ENCODE measurements around the gene CCDC192.

Gene CCDC192

GRCh38 chr5:127892467-127893207 is 189.4 kb downstream of the CCDC192 start:
- peak; percentile 82 for DNase-seq

- DNase-seq, result no peak
Measured at GRCh38 chr5:127893232-127893631, 190.0 kb downstream of the CCDC192 start.

GRCh38 chr5:127894461-127894860 is 191.3 kb downstream of the CCDC192 start:
- DNase-seq, result no peak

GRCh38 chr5:127898551-127899213 is 195.5 kb downstream of the CCDC192 start:
- DNase-seq, result peak; percentile 32

GRCh38 chr5:127899214-127899610 is 196.0 kb downstream of the CCDC192 start:
- DNase-seq, result no peak

GRCh38 chr5:127906562-127907204 is 203.5 kb downstream of the CCDC192 start:
- DNase-seq, result no peak

GRCh38 chr5:127907907-127908306 is 204.7 kb downstream of the CCDC192 start:
- no peak for DNase-seq

GRCh38 chr5:127909066-127909465 is 205.9 kb downstream of the CCDC192 start:
- peak; percentile 38 for DNase-seq

- DNase-seq, result no peak
Measured at GRCh38 chr5:127909821-127910220, 206.6 kb downstream of the CCDC192 start.

- DNase-seq, result no peak
Measured at GRCh38 chr5:127910307-127910956, 207.2 kb downstream of the CCDC192 start.

- DNase-seq, result no peak
Measured at GRCh38 chr5:127911619-127912018, 208.4 kb downstream of the CCDC192 start.

GRCh38 chr5:127912411-127912810 is 209.2 kb downstream of the CCDC192 start:
- DNase-seq, result no peak

GRCh38 chr5:127916885-127917573 is 213.8 kb downstream of the CCDC192 start:
- no peak for DNase-seq

- no peak for DNase-seq
Measured at GRCh38 chr5:127919006-127919796, 216.0 kb downstream of the CCDC192 start.

- DNase-seq, result no peak
Measured at GRCh38 chr5:127919818-127920217, 216.6 kb downstream of the CCDC192 start.

GRCh38 chr5:127920936-127921335 is 217.7 kb downstream of the CCDC192 start:
- DNase-seq, result no peak

- DNase-seq, result no peak
Measured at GRCh38 chr5:127922603-127923002, 219.4 kb downstream of the CCDC192 start.

- DNase-seq, result no peak
Measured at GRCh38 chr5:127923804-127924570, 220.8 kb downstream of the CCDC192 start.

- no peak for DNase-seq
Measured at GRCh38 chr5:127924606-127925005, 221.4 kb downstream of the CCDC192 start.

- no peak for DNase-seq
Measured at GRCh38 chr5:127925916-127926315, 222.7 kb downstream of the CCDC192 start.

- no peak for DNase-seq
Measured at GRCh38 chr5:127926974-127927373, 223.8 kb downstream of the CCDC192 start.

All from fibroblast of skin of right quadriceps (primary cell).